ENCODE results near the gene LCP1. TPM values are rescaled to one million over a fixed set of nuclear protein-coding genes. Genes with fewer than 3 reads are reported as not detected.

LCP1 gene
- total and polyA plus RNA-seq, 2 experiments from 2014 or later, result 0.64 TPM; not detected in 1

- H3K4me2 ChIP-seq (ENCODE audit: unreplicated experiment), result no peak overlapping the region
- peak; percentile 24 for DNase-seq
- no peaks in the 10 kb centered on the region for H3K79me2 ChIP-seq (ENCODE audit: insufficient read depth)
- no peaks in the 10 kb centered on the region for H3K27me3 ChIP-seq (replicated peaks; ENCODE audit: insufficient read depth)
- in situ Hi-C loops (cut with MboI), result no loop called here
- H4K20me1 ChIP-seq (ENCODE audit: insufficient read depth), result no peaks in the 10 kb centered on the region
- no peaks in the 10 kb centered on the region for H3K36me3 ChIP-seq (ENCODE audit: low read depth)
- no peaks in the 10 kb centered on the region for H3K4me1 ChIP-seq (ENCODE audit: insufficient read depth)
- TF ChIP-seq EZH2phosphoT487 (IDR thresholded peaks at IDR 0.05; ENCODE audit: insufficient read depth, low read depth), result no peak
- TF ChIP-seq EZH2 (IDR thresholded peaks at IDR 0.05; ENCODE audit: insufficient read depth, poor library complexity, severe bottlenecking), result no peak
- H3K9ac ChIP-seq, result no peak overlapping the region
- no peak overlapping the region for H3K27ac ChIP-seq
- H3K9me3 ChIP-seq (ENCODE audit: low read depth), result no peaks in the 10 kb centered on the region
- no peak overlapping the region for H2AFZ ChIP-seq
- H3F3A ChIP-seq (ENCODE audit: insufficient read depth), result no peaks in the 10 kb centered on the region
- H3K4me3 ChIP-seq, result no peak overlapping the region
- 83 to 84% methylated on average over 6 of the region's 6 CpGs for WGBS, 2 experiments (ENCODE audit: low coverage in 1 of 2, low lambda C conversion rate in 2 of 2, missing lambda C conversion rate in 2 of 2)
- H3K9me2 ChIP-seq (ENCODE audit: insufficient read depth), result no peaks in the 10 kb centered on the region
Measured at GRCh38 chr13:46119883-46120614, 61.9 kb downstream of the LCP1 start.

GRCh38 chr13:46116653-46117502 lies 65.1 kb downstream of the LCP1 start:
- H3K4me1 ChIP-seq (ENCODE audit: insufficient read depth), result no peaks in the 10 kb centered on the region
- no peaks in the 10 kb centered on the region for H3K9me3 ChIP-seq (ENCODE audit: low read depth)
- no peaks in the 10 kb centered on the region for H4K20me1 ChIP-seq (ENCODE audit: insufficient read depth)
- H3K4me3 ChIP-seq, result no peak overlapping the region
- no peaks in the 10 kb centered on the region for H3K36me3 ChIP-seq (ENCODE audit: low read depth)
- H3K9me2 ChIP-seq (ENCODE audit: insufficient read depth), result no peaks in the 10 kb centered on the region
- H3K4me2 ChIP-seq (ENCODE audit: unreplicated experiment), result no peak overlapping the region
- no peak overlapping the region for H3K27ac ChIP-seq
- no peak overlapping the region for H2AFZ ChIP-seq
- no peaks in the 10 kb centered on the region for H3K79me2 ChIP-seq (ENCODE audit: insufficient read depth)
- TF ChIP-seq EZH2 (IDR thresholded peaks at IDR 0.05; ENCODE audit: insufficient read depth, poor library complexity, severe bottlenecking), result no peak
- TF ChIP-seq EZH2phosphoT487 (IDR thresholded peaks at IDR 0.05; ENCODE audit: insufficient read depth, low read depth), result no peak
- no peaks in the 10 kb centered on the region for H3K27me3 ChIP-seq (replicated peaks; ENCODE audit: insufficient read depth)
- H3F3A ChIP-seq (ENCODE audit: insufficient read depth), result no peaks in the 10 kb centered on the region
- in situ Hi-C loops (cut with MboI), result no loop called here
- no peak for DNase-seq
- WGBS, 2 experiments (ENCODE audit: low coverage in 1 of 2, low lambda C conversion rate in 2 of 2, missing lambda C conversion rate in 2 of 2), result 67 to 82% methylated on average over 4 of the region's 4 CpGs
- no peak overlapping the region for H3K9ac ChIP-seq

- Histone ChIP-seq H3K79me2 (ENCODE audit: insufficient read depth) (no peaks in the 10 kb centered on the region), H3K4me1 (ENCODE audit: insufficient read depth) (no peaks in the 10 kb centered on the region), H3K4me2 (ENCODE audit: unreplicated experiment) (no peak overlapping the region), H4K20me1 (ENCODE audit: insufficient read depth) (no peaks in the 10 kb centered on the region), H3K27me3 (replicated peaks; ENCODE audit: insufficient read depth) (no peaks in the 10 kb centered on the region; the same call in 1 of the 2 replicates), H3K9me2 (ENCODE audit: insufficient read depth) (no peaks in the 10 kb centered on the region), H3K36me3 (ENCODE audit: low read depth) (no peaks in the 10 kb centered on the region), H3K9ac (no peak overlapping the region), H3K27ac (no peak overlapping the region), H3F3A (ENCODE audit: insufficient read depth) (no peaks in the 10 kb centered on the region), H3K4me3 (no peak overlapping the region), H2AFZ (no peak overlapping the region), H3K9me3 (ENCODE audit: low read depth) (no peaks in the 10 kb centered on the region)
- DNase-seq, result no peak
- in situ Hi-C loops (cut with MboI), result no loop called here
- TF ChIP-seq EZH2phosphoT487 (IDR thresholded peaks at IDR 0.05; ENCODE audit: insufficient read depth, low read depth), result no peak
- TF ChIP-seq EZH2 (IDR thresholded peaks at IDR 0.05; ENCODE audit: insufficient read depth, poor library complexity, severe bottlenecking), result no peak
- WGBS, 2 experiments (ENCODE audit: low coverage in 1 of 2, low lambda C conversion rate in 2 of 2, missing lambda C conversion rate in 2 of 2), result 83 to 88% methylated on average over 9 of the region's 9 CpGs
Measured at GRCh38 chr13:46114613-46115012, 67.4 kb downstream of the LCP1 start.

GRCh38 chr13:46113596-46113995 lies 68.4 kb downstream of the LCP1 start:
- no peak overlapping the region for H3K27ac ChIP-seq
- no peak overlapping the region for H3K4me2 ChIP-seq (ENCODE audit: unreplicated experiment)
- WGBS, 2 experiments (ENCODE audit: low coverage in 1 of 2, low lambda C conversion rate in 2 of 2, missing lambda C conversion rate in 2 of 2), result 57 to 69% methylated on average over 2 of the region's 2 CpGs
- H4K20me1 ChIP-seq (ENCODE audit: insufficient read depth), result no peaks in the 10 kb centered on the region
- no peaks in the 10 kb centered on the region for H3K4me1 ChIP-seq (ENCODE audit: insufficient read depth)
- H3K79me2 ChIP-seq (ENCODE audit: insufficient read depth), result no peaks in the 10 kb centered on the region
- H3K36me3 ChIP-seq (ENCODE audit: low read depth), result no peaks in the 10 kb centered on the region
- H3K9ac ChIP-seq, result no peak overlapping the region
- no peaks in the 10 kb centered on the region for H3F3A ChIP-seq (ENCODE audit: insufficient read depth)
- H3K27me3 ChIP-seq (replicated peaks; ENCODE audit: insufficient read depth), result peaks cover 5% of the 10 kb centered on the region; the same call in 1 of the 2 replicates
- H3K9me2 ChIP-seq (ENCODE audit: insufficient read depth), result no peaks in the 10 kb centered on the region
- no peak overlapping the region for H3K4me3 ChIP-seq
- no peaks in the 10 kb centered on the region for H3K9me3 ChIP-seq (ENCODE audit: low read depth)
- no peak overlapping the region for H2AFZ ChIP-seq
- TF ChIP-seq EZH2phosphoT487 (IDR thresholded peaks at IDR 0.05; ENCODE audit: insufficient read depth, low read depth) (no peak), EZH2 (IDR thresholded peaks at IDR 0.05; ENCODE audit: insufficient read depth, poor library complexity, severe bottlenecking) (no peak)
- peak; percentile 3 for DNase-seq
- in situ Hi-C loops (cut with MboI), result no loop called here

All from GM23248 (cell line).